Stimulated activated CD4-positive, alpha-beta T cell treated with anti-CD3 and anti-CD28 coated beads, Interleukin-4, amount 100 ng/mL, for 4 hours (primary cell): Measurements from ENCODE around the gene SLC6A3.

Experiments used
- DNase-seq, 2 experiments: peaks; one replicate each; pipeline ENCODE4 v3.0.0-alpha.2; 2020

Gene SLC6A3

GRCh38 chr5:1445313-1445688, at the start of gene SLC6A3:
Gene SLC6A3 (minus strand): TSS chr5:1445440. CDS start chr5:1443197, 2,243 bp downstream.
- DNase-seq, result peak; percentile 17 to 47

- DNase-seq, result no peak
Measured at GRCh38 chr5:1493941-1494340, 48.7 kb upstream of the SLC6A3 start.

GRCh38 chr5:1493413-1493812, 48.2 kb upstream of the SLC6A3 start:
- DNase-seq, result no peak

- DNase-seq, result no peak
Measured at GRCh38 chr5:1492757-1493156, 47.5 kb upstream of the SLC6A3 start.

- no peak for DNase-seq
Measured at GRCh38 chr5:1490376-1490775, 45.1 kb upstream of the SLC6A3 start.

GRCh38 chr5:1489754-1490153, 44.5 kb upstream of the SLC6A3 start:
- DNase-seq, result no peak

GRCh38 chr5:1488882-1489680, 43.8 kb upstream of the SLC6A3 start:
- DNase-seq, result no peak

GRCh38 chr5:1487079-1487764, 42.0 kb upstream of the SLC6A3 start:
- no peak for DNase-seq

GRCh38 chr5:1486271-1486670, 41.0 kb upstream of the SLC6A3 start:
- DNase-seq, result no peak

GRCh38 chr5:1485579-1486118, 40.4 kb upstream of the SLC6A3 start:
- DNase-seq, result no peak

- no peak for DNase-seq
Measured at GRCh38 chr5:1484730-1485578, 39.7 kb upstream of the SLC6A3 start.

- no peak for DNase-seq
Measured at GRCh38 chr5:1483856-1484729, 38.9 kb upstream of the SLC6A3 start.

- no peak for DNase-seq
Measured at GRCh38 chr5:1483064-1483463, 37.8 kb upstream of the SLC6A3 start.

- DNase-seq, result no peak
Measured at GRCh38 chr5:1481959-1482331, 36.7 kb upstream of the SLC6A3 start.

- DNase-seq, result no peak
Measured at GRCh38 chr5:1481266-1481958, 36.2 kb upstream of the SLC6A3 start.

- DNase-seq, result no peak
Measured at GRCh38 chr5:1480806-1481205, 35.6 kb upstream of the SLC6A3 start.

GRCh38 chr5:1480217-1480616, 35.0 kb upstream of the SLC6A3 start:
- DNase-seq, result no peak

- peak; percentile 27 to 35 for DNase-seq
Measured at GRCh38 chr5:1479581-1480188, 34.4 kb upstream of the SLC6A3 start.

- DNase-seq, result no peak
Measured at GRCh38 chr5:1479066-1479465, 33.8 kb upstream of the SLC6A3 start.

- DNase-seq, result no peak
Measured at GRCh38 chr5:1478271-1479035, 33.2 kb upstream of the SLC6A3 start.
